PC-9 (cell line): ENCODE data around the gene DAND5. TPM values are rescaled to one million over a fixed set of nuclear protein-coding genes. Genes with fewer than 3 reads are reported as not detected.

Source experiments
- BruUV-seq: library from RNA; stranded (reverse); fragments of 400-500 nt; replicated peaks from 2 replicates; lab custom pipeline; 2021; lab: Mats Ljungman, UMichigan
- CTCF ChIA-PET: fragments of 300-600 bp; sonication (Branson Sonifier 250); formaldehyde crosslinking; loops from one replicate; lab custom pipeline; 2022; ENCODE audit warnings: antibody characterized with exemption; lab: Charles Lee
- POLR2A ChIA-PET: fragments of 300-600 bp; sonication (Branson Sonifier 250); formaldehyde crosslinking; loops from one replicate; lab custom pipeline; 2022; ENCODE audit warnings: antibody characterized with exemption; ENCODE audit not compliant: unreplicated experiment; lab: Charles Lee
- DNase-seq, 2 experiments: peaks; one replicate each; pipeline versions ENCODE4 v3.0.0 to v3.0.0-alpha.2; 2015 to 2022; ENCODE audit warnings: mixed read lengths in 1 of 2
- H2AFZ ChIP-seq: fragments of 200-600 bp; sonication (generic); 2 replicates; pipeline ENCODE4 v1.8.1; 2017; ENCODE audit warnings: antibody characterized with exemption
- H3F3A ChIP-seq: fragments of 200-600 bp; sonication (generic); 2 replicates; pipeline ENCODE4 v1.8.1; 2017; ENCODE audit warnings: antibody characterized with exemption, mild to moderate bottlenecking, low read depth; ENCODE audit not compliant: insufficient read depth
- H3K27ac ChIP-seq: fragments of 200-600 bp; sonication (generic); 2 replicates; pipeline ENCODE4 v1.6.1; 2016; ENCODE audit warnings: mixed run types
- H3K27me3 ChIP-seq: fragments of 200-600 bp; sonication (generic); 2 replicates; pipeline ENCODE4 v1.6.1; 2016; ENCODE audit warnings: low read depth, mixed run types; ENCODE audit not compliant: insufficient read depth
- H3K36me3 ChIP-seq: fragments of 200-600 bp; sonication (generic); 2 replicates; pipeline ENCODE4 v1.6.1; 2016; ENCODE audit warnings: low read depth, mixed run types
- H3K4me1 ChIP-seq: fragments of 200-600 bp; sonication (generic); replicated peaks from 2 replicates; pipeline ENCODE4 v1.6.1; 2016; ENCODE audit warnings: mixed run types; ENCODE audit not compliant: insufficient read depth
- H3K4me2 ChIP-seq: fragments of 200-600 bp; sonication (generic); 2 replicates; pipeline ENCODE4 v1.6.1; 2017; ENCODE audit warnings: mixed run types
- H3K4me3 ChIP-seq: fragments of 200-600 bp; sonication (generic); 2 replicates; pipeline ENCODE4 v1.6.1; 2016; ENCODE audit warnings: mixed run types
- H3K79me2 ChIP-seq: fragments of 200-600 bp; sonication (generic); 2 replicates; pipeline ENCODE4 v1.6.1; 2017; ENCODE audit warnings: low read depth, mixed run types
- H3K9me2 ChIP-seq: fragments of 200-600 bp; sonication (generic); 2 replicates; pipeline ENCODE4 v1.8.1; 2017; ENCODE audit warnings: mild to moderate bottlenecking; ENCODE audit not compliant: insufficient read depth
- H3K9me3 ChIP-seq: fragments of 200-600 bp; sonication (generic); 2 replicates; pipeline ENCODE4 v1.8.1; 2016; ENCODE audit warnings: low read depth; ENCODE audit not compliant: insufficient read depth
- H4K20me1 ChIP-seq: fragments of 200-600 bp; sonication (generic); 2 replicates; pipeline ENCODE4 v1.8.1; 2017; ENCODE audit not compliant: insufficient read depth
- EZH2 ChIP-seq: fragments of 200-600 bp; sonication (generic); IDR thresholded peaks from 2 replicates; pipeline ENCODE4 v1.8.0; 2017; ENCODE audit warnings: antibody characterized with exemption, low read depth
- intact Hi-C: fragments of 100-400 bp; cut with micrococcal nuclease; formaldehyde crosslinking; loops from one replicate; pipeline ENCODE4 v1.10.0; 2022; ENCODE audit not compliant: unreplicated experiment
- total RNA-seq: library from RNA; stranded (reverse); gene quantifications from 2 replicates; pipeline ENCODE4 v1.2.3, GENCODE V29; 2021
- TF ChIP-seq, protein P1 (sequence below): fragments of 200-600 bp; sonication (generic); conservative IDR thresholded peaks from 2 replicates; pipeline ENCODE4 v1.6.1; 2017; ENCODE audit warnings: mixed run types, antibody characterized with exemption, mild to moderate bottlenecking, moderate library complexity

Gene DAND5
- total RNA-seq, 1 experiment from 2014 or later: 0.20 TPM

DNA sequence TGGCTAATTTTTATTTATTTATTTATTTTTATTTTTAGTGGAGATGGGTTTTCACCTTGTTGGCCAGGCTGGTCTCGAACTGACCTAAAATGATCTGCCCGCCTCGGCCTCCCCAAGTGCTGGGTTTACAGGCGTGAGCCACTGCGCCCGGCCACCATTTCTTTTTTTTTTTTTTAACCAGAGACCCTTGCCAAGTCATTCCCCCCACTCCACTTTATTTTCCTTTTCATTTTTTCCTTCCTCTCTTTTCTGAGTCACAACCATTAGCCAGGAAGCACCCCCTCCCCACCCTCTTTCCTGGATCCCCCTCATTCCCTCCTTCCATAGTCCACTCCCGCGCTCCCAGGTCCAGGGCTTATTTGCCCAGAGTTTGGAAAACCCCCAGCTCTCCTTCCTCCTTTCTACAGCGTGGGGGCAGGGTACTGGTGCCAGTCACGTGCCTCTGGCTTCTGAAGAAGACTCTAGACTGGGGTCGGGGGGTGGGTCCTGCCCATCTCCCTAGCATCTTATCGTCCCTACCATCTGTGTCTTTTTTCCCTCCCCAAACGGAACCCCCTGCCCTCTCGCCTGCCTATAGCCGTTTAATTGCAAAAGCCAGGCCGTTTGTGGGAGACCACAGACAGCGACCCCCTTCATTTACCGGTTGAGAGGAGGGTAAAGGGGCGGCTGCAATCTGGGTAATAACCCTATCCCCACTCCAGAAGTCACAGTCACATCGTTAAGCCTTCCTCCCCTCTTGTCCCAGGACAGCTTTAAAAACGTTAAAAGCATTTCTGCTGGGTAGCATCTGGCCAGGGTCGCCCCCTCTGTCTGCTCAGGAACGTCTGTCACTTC lies 32.1 kb upstream of the DAND5 start:
- H3F3A ChIP-seq: peaks cover 29% of the 10 kb centered on the region
- peak overlapping the region; percentile 92 for H2AFZ ChIP-seq
- CTCF ChIA-PET: interaction anchor here (0.6 to 1.1 kb wide), 2 partner anchors 28 to 56 kb away, joined by 3 to 4 read pairs; partner anchors contain the start of gene DNASE2

DNA sequence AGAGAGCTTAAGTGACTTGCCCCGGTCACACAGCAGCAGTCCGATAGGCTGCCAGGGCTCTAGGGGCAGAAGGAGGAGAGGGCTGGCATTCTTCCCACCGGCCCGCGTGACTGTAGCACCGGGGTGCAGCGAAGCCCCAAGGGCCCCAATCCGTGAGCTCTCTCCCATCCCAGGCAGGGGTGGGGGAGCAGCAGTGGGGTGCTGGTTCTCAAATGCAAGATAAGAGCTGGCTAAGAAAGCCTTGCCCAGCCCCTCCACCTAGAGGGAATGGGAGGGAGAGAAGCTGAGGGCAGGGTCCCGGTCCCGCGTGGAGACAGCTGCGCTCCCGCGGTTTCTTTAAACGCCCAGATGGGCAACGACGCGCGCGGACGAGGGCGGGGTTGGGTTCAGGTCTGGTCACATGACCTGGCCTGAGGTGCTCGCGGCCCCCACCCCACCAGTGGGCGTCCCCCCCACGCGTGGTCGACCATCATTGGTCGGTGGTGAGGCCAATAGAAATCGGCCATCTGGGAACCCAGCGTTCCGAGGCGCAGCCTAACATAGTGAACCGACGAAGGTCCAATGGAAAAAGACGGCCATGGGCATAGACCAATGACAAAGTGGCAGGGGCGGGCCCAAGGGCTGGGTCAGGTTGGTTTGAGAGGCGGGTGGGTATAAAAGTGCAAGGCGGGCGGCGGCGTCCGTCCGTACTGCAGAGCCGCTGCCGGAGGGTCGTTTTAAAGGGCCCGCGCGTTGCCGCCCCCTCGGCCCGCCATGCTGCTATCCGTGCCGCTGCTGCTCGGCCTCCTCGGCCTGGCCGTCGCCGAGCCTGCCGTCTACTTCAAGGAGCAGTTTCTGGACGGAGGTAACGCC lies 31.2 kb upstream of the DAND5 start, which contains the start of gene CALR:
Gene CALR (plus strand): TSS at position 683 of the 852 bp plus-strand sequence. CDS start 71 bp downstream, at position 754.
- no peaks in the 10 kb centered on the region for H3K27me3 ChIP-seq
- POLR2A ChIA-PET: interaction anchor here (0.5 to 1.0 kb wide), 7 partner anchors 8 to 529 kb away, joined by 3 to 5 read pairs (median 4); partner anchors contain the start of genes GCDH and RAD23A
- H2AFZ ChIP-seq: peak within 1 kb of the TSS; percentile 92
- peak; percentile 98 to 99 for DNase-seq
- peak within 1 kb of the TSS; percentile 99 for H3K4me3 ChIP-seq
- peaks cover 31% of the 10 kb centered on the region for H3K36me3 ChIP-seq
- peaks cover 23% of the 10 kb centered on the region for H3K4me1 ChIP-seq
- peaks cover 39% of the 10 kb centered on the region for H3K79me2 ChIP-seq
- BruUV-seq: no TSS peak
- TF ChIP-seq, protein P1, sequence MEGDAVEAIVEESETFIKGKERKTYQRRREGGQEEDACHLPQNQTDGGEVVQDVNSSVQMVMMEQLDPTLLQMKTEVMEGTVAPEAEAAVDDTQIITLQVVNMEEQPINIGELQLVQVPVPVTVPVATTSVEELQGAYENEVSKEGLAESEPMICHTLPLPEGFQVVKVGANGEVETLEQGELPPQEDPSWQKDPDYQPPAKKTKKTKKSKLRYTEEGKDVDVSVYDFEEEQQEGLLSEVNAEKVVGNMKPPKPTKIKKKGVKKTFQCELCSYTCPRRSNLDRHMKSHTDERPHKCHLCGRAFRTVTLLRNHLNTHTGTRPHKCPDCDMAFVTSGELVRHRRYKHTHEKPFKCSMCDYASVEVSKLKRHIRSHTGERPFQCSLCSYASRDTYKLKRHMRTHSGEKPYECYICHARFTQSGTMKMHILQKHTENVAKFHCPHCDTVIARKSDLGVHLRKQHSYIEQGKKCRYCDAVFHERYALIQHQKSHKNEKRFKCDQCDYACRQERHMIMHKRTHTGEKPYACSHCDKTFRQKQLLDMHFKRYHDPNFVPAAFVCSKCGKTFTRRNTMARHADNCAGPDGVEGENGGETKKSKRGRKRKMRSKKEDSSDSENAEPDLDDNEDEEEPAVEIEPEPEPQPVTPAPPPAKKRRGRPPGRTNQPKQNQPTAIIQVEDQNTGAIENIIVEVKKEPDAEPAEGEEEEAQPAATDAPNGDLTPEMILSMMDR: no peak
- TF ChIP-seq EZH2: no peak
- CTCF ChIA-PET: interaction anchor here (0.6 to 1.1 kb wide), 3 partner anchors 27 to 194 kb away, joined by 3 to 8 read pairs (median 4); partner anchors contain the start of gene DNASE2
- peaks cover 37% of the 10 kb centered on the region for H3F3A ChIP-seq
- intact Hi-C loops: loop anchor here (2.0 kb wide), 1 partner anchor 47 kb away; the partner anchor contains the start of gene GCDH
- H4K20me1 ChIP-seq: peaks cover 16% of the 10 kb centered on the region
- no peaks in the 10 kb centered on the region for H3K9me2 ChIP-seq
- H3K4me2 ChIP-seq: peak within 1 kb of the TSS; percentile 95
- no peaks in the 10 kb centered on the region for H3K9me3 ChIP-seq
- H3K27ac ChIP-seq: peak within 1 kb of the TSS; percentile 68

More for the DNA sequence above, 32.1 kb upstream of the DAND5 start:
- H3K9me2 ChIP-seq: no peaks in the 10 kb centered on the region
- intact Hi-C loops: no loop called here
- POLR2A ChIA-PET: interaction anchor here (0.6 to 1.0 kb wide), 4 partner anchors 47 to 528 kb away, joined by 3 to 5 read pairs (median 4); partner anchors contain the start of gene GCDH
- peak overlapping the region; percentile 99 for H3K4me3 ChIP-seq
- peak overlapping the region; percentile 35 for H3K27ac ChIP-seq
- H3K79me2 ChIP-seq: peaks cover 47% of the 10 kb centered on the region
- no peaks in the 10 kb centered on the region for H3K9me3 ChIP-seq
- H4K20me1 ChIP-seq: peaks cover 16% of the 10 kb centered on the region
- TSS peak; percentile 35 for BruUV-seq
- H3K27me3 ChIP-seq: no peaks in the 10 kb centered on the region
- no peak for TF ChIP-seq EZH2
- TF ChIP-seq, protein P1: no peak
- H3K4me2 ChIP-seq: peak overlapping the region; percentile 95
- H3K36me3 ChIP-seq: peaks cover 29% of the 10 kb centered on the region
- peaks cover 25% of the 10 kb centered on the region for H3K4me1 ChIP-seq
- no peak for DNase-seq
